Thymus (tissue), 11 donors: ENCODE results near the gene METTL22. TPM values are rescaled to one million over a fixed set of nuclear protein-coding genes. Genes with fewer than 3 reads are reported as not detected.

Source experiments
- DNase-seq, 9 donors: peaks; one replicate each; pipeline ENCODE4 v3.0.0-alpha.2; 2013; ENCODE audit warnings: low spot score in 9 of 9, low read depth in 6 of 9, missing footprints in 1 of 9
- H3K27ac ChIP-seq, 2 donors: one replicate each; pipeline ENCODE4 v1.5.1; 2013; ENCODE audit warnings: control low read depth in 1 of 2, low read depth in 1 of 2, low read length in 1 of 2, mild to moderate bottlenecking in 1 of 2, moderate library complexity in 1 of 2
- H3K27me3 ChIP-seq, 2 donors: one replicate each; pipeline ENCODE4 v1.5.1; 2013; ENCODE audit warnings: low read length in 1 of 2; ENCODE audit not compliant: control insufficient read depth in 2 of 2, insufficient read depth in 1 of 2
- H3K36me3 ChIP-seq, 2 donors: one replicate each; pipeline ENCODE4 v1.5.1; 2013; ENCODE audit warnings: low read length in 1 of 2, mild to moderate bottlenecking in 1 of 2, moderate library complexity in 1 of 2; ENCODE audit not compliant: control insufficient read depth in 2 of 2, insufficient read depth in 2 of 2
- H3K4me1 ChIP-seq, 2 donors: one replicate each; pipeline ENCODE4 v1.5.1; 2013; ENCODE audit warnings: low read length in 2 of 2; ENCODE audit not compliant: control insufficient read depth in 2 of 2, insufficient read depth in 2 of 2
- H3K4me3 ChIP-seq, 2 donors: one replicate each; pipeline ENCODE4 v1.5.1; 2013; ENCODE audit warnings: low read length in 2 of 2, control low read depth in 1 of 2, mild to moderate bottlenecking in 1 of 2
- H3K9me3 ChIP-seq, 2 donors: one replicate each; pipeline ENCODE4 v1.5.1; 2013; ENCODE audit warnings: low read length in 1 of 2, mild to moderate bottlenecking in 1 of 2; ENCODE audit not compliant: control insufficient read depth in 2 of 2, insufficient read depth in 1 of 2
- WGBS: extraction: QIAGEN DNeasy Blood & Tissue Kit; methylation state at CpG from one replicate; pipeline ENCODE4 v1.1.7; 2013; 5-methylcytosine and 5-hydroxymethylcytosine counted together
- polyA plus RNA-seq: library from polyadenylated mRNA; stranded (reverse); fragments of 200-250 nt; gene quantifications from one replicate; pipeline ENCODE4 v1.2.3, GENCODE V29; 2013
- total RNA-seq: library from RNA; stranded (reverse); fragments of 120-200 nt; gene quantifications from one replicate; pipeline ENCODE4 v1.2.4, GENCODE V29; 2013
- donor health status: healthy.

The METTL22 gene
- total and polyA plus RNA-seq, 2 donors: 11.1 to 27.5 TPM

GRCh38 chr16:8691728-8692127 is 70.2 kb downstream of the METTL22 start:
- Histone ChIP-seq H3K9me3 (peaks cover 4 to 8% of the 10 kb centered on the region in 2 donors), H3K4me1 (no peaks in the 10 kb centered on the region), H3K4me3 (no peak overlapping the region), H3K36me3 (no peaks in the 10 kb centered on the region), H3K27me3 (no peaks in the 10 kb centered on the region), H3K27ac (no peak overlapping the region)
- WGBS: 92% methylated on average over 8 of the region's 8 CpGs
- DNase-seq: no peak

- DNase-seq: no peak
- H3K4me3 ChIP-seq: no peak overlapping the region
- H3K9me3 ChIP-seq: peaks cover 2% of the 10 kb centered on the region in 2 donors
- H3K36me3 ChIP-seq: no peaks in the 10 kb centered on the region
- WGBS: 92% methylated on average over 18 of the region's 18 CpGs
- no peak overlapping the region for H3K27ac ChIP-seq
- no peaks in the 10 kb centered on the region for H3K27me3 ChIP-seq
- H3K4me1 ChIP-seq: no peaks in the 10 kb centered on the region
These were observed 73.6 kb downstream of the METTL22 start for GRCh38 chr16:8694795-8695728.

GRCh38 chr16:8696880-8697279 is 75.4 kb downstream of the METTL22 start:
- Histone ChIP-seq H3K9me3 (no peaks in the 10 kb centered on the region), H3K4me3 (no peak overlapping the region), H3K27me3 (no peaks in the 10 kb centered on the region), H3K4me1 (no peaks in the 10 kb centered on the region), H3K27ac (no peak overlapping the region), H3K36me3 (no peaks in the 10 kb centered on the region)
- 93% methylated on average over 12 of the region's 12 CpGs for WGBS
- DNase-seq: no peak

- 29% methylated on average over 3 of the region's 3 CpGs for WGBS
- H3K9me3 ChIP-seq: no peaks in the 10 kb centered on the region
- no peaks in the 10 kb centered on the region for H3K4me1 ChIP-seq
- H3K27ac ChIP-seq: no peak overlapping the region
- H3K4me3 ChIP-seq: no peak overlapping the region
- DNase-seq: no peak
- H3K36me3 ChIP-seq: no peaks in the 10 kb centered on the region
- H3K27me3 ChIP-seq: no peaks in the 10 kb centered on the region
These were observed 76.5 kb downstream of the METTL22 start for GRCh38 chr16:8697965-8698364.

Other genes with a start within 250 kb of the METTL22 start
- gene TMEM114, start 31.2 kb upstream of the METTL22 start, total RNA-seq: 0.14 TPM
- 0.34 TPM for gene TMEM114, start 31.2 kb upstream of the METTL22 start, polyA plus RNA-seq
- 3.4 TPM for gene ABAT, start 52.9 kb downstream of the METTL22 start, total RNA-seq
- gene ABAT, start 52.9 kb downstream of the METTL22 start, polyA plus RNA-seq: 8.6 TPM
- 6.3 TPM for gene TMEM186, start 175.9 kb downstream of the METTL22 start, total RNA-seq
- 14.2 TPM for gene TMEM186, start 175.9 kb downstream of the METTL22 start, polyA plus RNA-seq
- gene PMM2, start 176.1 kb downstream of the METTL22 start, total RNA-seq: 13.8 TPM
- gene PMM2, start 176.1 kb downstream of the METTL22 start, polyA plus RNA-seq: 18.6 TPM
- gene CARHSP1, start 247.3 kb downstream of the METTL22 start, total RNA-seq: 86.7 TPM
- 100 TPM for gene CARHSP1, start 247.3 kb downstream of the METTL22 start, polyA plus RNA-seq